OCI-LY7 (cell line): ENCODE results near the gene TCF23.

Experiments used
- CTCF ChIP-seq: fragments of 200-600 bp; sonication (generic); conservative IDR thresholded peaks from 2 replicates; pipeline ENCODE4 v1.5.1; 2014; ENCODE audit warnings: mild to moderate bottlenecking, antibody characterized with exemption, low read length, moderate library complexity, mixed read lengths
- EZH2phosphoT487 ChIP-seq: fragments of 200-600 bp; sonication (generic); IDR thresholded peaks from 2 replicates; pipeline ENCODE4 v1.6.1; 2018; ENCODE audit warnings: low read depth, borderline replicate concordance, mild to moderate bottlenecking, mixed run types, antibody characterized with exemption, low read length, moderate library complexity, mixed read lengths

- TF ChIP-seq CTCF: no peak
- no peak for TF ChIP-seq EZH2phosphoT487
These were observed 22.5 kb upstream of the TCF23 start for GRCh38 chr2:27126252-27126710.
